Measurements from ENCODE around the gene LYPLAL1. TPM values are rescaled to one million over a fixed set of nuclear protein-coding genes. Genes with fewer than 3 reads are reported as not detected.

The LYPLAL1 gene
- total RNA-seq, 4 donors from 2014 or later, result 12.2 to 18.9 (median 16.7) TPM

DNA sequence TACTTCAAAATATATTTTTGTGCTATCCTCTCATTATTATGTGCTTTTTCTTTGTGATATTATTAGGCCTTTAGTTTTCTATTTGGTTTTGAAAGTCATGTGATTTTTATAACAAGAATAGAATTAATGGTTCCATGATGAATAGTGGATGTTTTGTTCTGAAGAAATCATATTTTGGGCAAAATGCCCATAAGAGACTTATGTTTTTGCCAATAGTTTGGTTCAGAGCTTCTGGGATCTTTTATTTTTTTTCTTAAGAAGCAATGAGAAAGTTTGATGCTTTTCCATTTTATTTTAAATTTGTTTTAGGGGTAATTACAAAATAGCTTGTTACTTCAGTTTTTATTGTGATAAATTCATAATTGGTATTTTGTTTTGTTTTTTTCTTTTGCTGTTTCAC is 49.8 kb downstream of the LYPLAL1 start:
- no peak for DNase-seq
- intact Hi-C loops (cut with DNase I; ENCODE audit: low total_unique reads) (no loop called here), in situ Hi-C loops (cut with MboI; ENCODE audit: low pct_ligation_motif_present in 1 of 4, low pct_unique_long_range_greater_than_20kb in 1 of 4, low sequenced_read_pairs in 3 of 4) (no loop called here)
- Histone ChIP-seq H3K27me3 (no peaks in the 10 kb centered on the region), H3K36me3 (no peaks in the 10 kb centered on the region), H3K9me3 (no peaks in the 10 kb centered on the region), H3K27ac (no peak overlapping the region), H3K4me1 (no peaks in the 10 kb centered on the region), H3K4me3 (no peak overlapping the region)
- TF ChIP-seq POLR2AphosphoS5 (IDR thresholded peaks at IDR 0.05) (no peak), EP300 (IDR thresholded peaks at IDR 0.05; ENCODE audit: low read depth) (no peak), POLR2A (IDR thresholded peaks at IDR 0.05) (no peak)
- TF ChIP-seq, protein P1, sequence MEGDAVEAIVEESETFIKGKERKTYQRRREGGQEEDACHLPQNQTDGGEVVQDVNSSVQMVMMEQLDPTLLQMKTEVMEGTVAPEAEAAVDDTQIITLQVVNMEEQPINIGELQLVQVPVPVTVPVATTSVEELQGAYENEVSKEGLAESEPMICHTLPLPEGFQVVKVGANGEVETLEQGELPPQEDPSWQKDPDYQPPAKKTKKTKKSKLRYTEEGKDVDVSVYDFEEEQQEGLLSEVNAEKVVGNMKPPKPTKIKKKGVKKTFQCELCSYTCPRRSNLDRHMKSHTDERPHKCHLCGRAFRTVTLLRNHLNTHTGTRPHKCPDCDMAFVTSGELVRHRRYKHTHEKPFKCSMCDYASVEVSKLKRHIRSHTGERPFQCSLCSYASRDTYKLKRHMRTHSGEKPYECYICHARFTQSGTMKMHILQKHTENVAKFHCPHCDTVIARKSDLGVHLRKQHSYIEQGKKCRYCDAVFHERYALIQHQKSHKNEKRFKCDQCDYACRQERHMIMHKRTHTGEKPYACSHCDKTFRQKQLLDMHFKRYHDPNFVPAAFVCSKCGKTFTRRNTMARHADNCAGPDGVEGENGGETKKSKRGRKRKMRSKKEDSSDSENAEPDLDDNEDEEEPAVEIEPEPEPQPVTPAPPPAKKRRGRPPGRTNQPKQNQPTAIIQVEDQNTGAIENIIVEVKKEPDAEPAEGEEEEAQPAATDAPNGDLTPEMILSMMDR (IDR thresholded peaks at IDR 0.05), result no peak

DNA sequence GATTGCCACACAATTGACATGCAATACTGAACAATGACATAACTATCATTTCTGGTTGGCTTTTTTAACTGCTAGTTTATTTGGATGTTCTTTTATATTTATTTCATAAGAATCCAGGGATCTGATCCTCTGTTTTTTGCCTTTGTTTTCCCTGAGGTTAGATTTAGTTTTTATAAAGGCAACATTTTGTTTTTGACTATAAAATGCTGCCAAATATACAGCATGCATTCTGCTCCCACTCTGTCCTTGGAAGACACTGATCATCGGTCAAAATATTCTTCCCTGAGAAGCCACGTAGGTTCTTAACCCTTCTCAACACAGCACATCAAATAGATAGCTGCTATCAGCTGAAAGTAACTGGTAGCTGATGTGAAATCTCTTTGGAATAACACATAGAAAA is 52.5 kb downstream of the LYPLAL1 start:
- Histone ChIP-seq H3K4me1 (no peaks in the 10 kb centered on the region), H3K9me3 (no peaks in the 10 kb centered on the region), H3K36me3 (no peaks in the 10 kb centered on the region), H3K27me3 (no peaks in the 10 kb centered on the region), H3K27ac (no peak overlapping the region), H3K4me3 (no peak overlapping the region)
- 91 to 100% methylated on average over 2 of the region's 2 CpGs for WGBS, 2 donors (ENCODE audit: low coverage in 1 of 2)
- in situ Hi-C loops (cut with MboI; ENCODE audit: low pct_ligation_motif_present in 1 of 4, low pct_unique_long_range_greater_than_20kb in 1 of 4, low sequenced_read_pairs in 3 of 4), result no loop called here
- intact Hi-C loops (cut with DNase I; ENCODE audit: low total_unique reads), result no loop called here
- no peak for TF ChIP-seq POLR2A (IDR thresholded peaks at IDR 0.05)
- no peak for TF ChIP-seq EP300 (IDR thresholded peaks at IDR 0.05; ENCODE audit: low read depth)
- TF ChIP-seq, protein P1 (IDR thresholded peaks at IDR 0.05), result no peak
- no peak for TF ChIP-seq POLR2AphosphoS5 (IDR thresholded peaks at IDR 0.05)
- no peak for DNase-seq

DNA sequence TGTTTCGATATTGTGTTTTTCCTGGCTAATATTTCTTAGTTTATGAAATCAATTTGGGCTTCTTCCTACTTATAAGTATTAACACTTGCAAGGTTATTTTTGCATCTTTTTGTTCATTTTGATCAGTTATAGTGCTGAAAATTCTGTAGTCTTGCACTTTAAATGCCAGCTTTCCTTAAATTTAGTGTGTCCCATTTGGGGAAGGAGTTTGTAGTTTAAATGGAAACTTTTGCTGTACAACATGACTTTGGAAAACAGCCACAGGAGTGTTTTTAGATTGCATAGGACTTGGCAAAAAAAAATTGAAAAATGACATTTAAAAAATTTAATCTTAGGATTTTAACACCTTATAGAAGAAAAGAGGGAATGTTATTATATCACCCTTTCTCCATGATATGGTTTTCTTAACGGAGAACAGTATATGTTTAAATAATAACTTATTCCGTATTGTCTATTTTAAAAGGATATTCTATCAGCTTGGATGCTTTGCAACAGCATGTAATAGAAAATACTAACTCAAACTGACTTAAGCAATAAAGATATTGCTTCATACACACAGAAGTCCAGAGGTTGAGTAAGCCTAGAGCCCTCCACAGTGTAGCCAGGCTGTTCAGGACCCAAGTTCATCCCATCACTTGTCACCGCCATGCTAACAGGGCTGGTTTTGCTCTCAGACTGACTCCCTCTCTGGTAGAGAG is 53.8 kb downstream of the LYPLAL1 start:
- H3K27ac ChIP-seq, result no peak overlapping the region
- 64 to 87% methylated on average over 3 to 4 of the region's 4 CpGs for WGBS, 2 donors (ENCODE audit: low coverage in 1 of 2)
- no peaks in the 10 kb centered on the region for H3K27me3 ChIP-seq
- no peaks in the 10 kb centered on the region for H3K4me1 ChIP-seq
- intact Hi-C loops (cut with DNase I; ENCODE audit: low total_unique reads), result no loop called here
- no peak for TF ChIP-seq EP300 (IDR thresholded peaks at IDR 0.05; ENCODE audit: low read depth)
- TF ChIP-seq, protein P1 (IDR thresholded peaks at IDR 0.05), result no peak
- TF ChIP-seq POLR2A (IDR thresholded peaks at IDR 0.05), result no peak
- TF ChIP-seq POLR2AphosphoS5 (IDR thresholded peaks at IDR 0.05), result no peak
- no peak overlapping the region for H3K4me3 ChIP-seq
- H3K9me3 ChIP-seq, result no peaks in the 10 kb centered on the region
- H3K36me3 ChIP-seq, result no peaks in the 10 kb centered on the region
- no peak for DNase-seq
- in situ Hi-C loops (cut with MboI; ENCODE audit: low pct_ligation_motif_present in 1 of 4, low pct_unique_long_range_greater_than_20kb in 1 of 4, low sequenced_read_pairs in 3 of 4), result no loop called here

DNA sequence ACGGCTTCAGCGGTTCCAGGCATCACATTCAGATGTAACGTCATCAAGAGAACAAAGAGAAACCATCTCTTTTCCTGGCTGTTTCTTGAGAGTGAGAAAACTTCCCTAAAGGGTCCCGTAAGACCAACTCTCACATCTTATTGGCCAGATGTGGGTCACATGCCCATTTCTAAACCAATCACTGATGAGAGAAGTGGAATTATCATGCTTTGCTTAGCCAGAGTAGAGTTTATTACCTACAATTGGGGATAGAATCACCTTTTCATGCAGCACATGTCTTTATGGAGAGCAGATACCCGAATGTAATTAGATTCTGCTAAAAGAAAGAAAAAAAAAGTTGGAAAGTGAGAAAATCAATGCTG is 54.4 kb downstream of the LYPLAL1 start:
- in situ Hi-C loops (cut with MboI; ENCODE audit: low pct_ligation_motif_present in 1 of 4, low pct_unique_long_range_greater_than_20kb in 1 of 4, low sequenced_read_pairs in 3 of 4), result no loop called here
- Histone ChIP-seq H3K36me3 (no peaks in the 10 kb centered on the region), H3K9me3 (no peaks in the 10 kb centered on the region), H3K4me3 (no peak overlapping the region), H3K4me1 (no peaks in the 10 kb centered on the region), H3K27me3 (no peaks in the 10 kb centered on the region), H3K27ac (no peak overlapping the region)
- WGBS, 2 donors (ENCODE audit: low coverage in 1 of 2), result 97 to 100% methylated on average over 2 to 5 of the region's 5 CpGs
- intact Hi-C loops (cut with DNase I; ENCODE audit: low total_unique reads), result no loop called here
- DNase-seq, result no peak
- TF ChIP-seq POLR2A (IDR thresholded peaks at IDR 0.05) (no peak), EP300 (IDR thresholded peaks at IDR 0.05; ENCODE audit: low read depth) (no peak), POLR2AphosphoS5 (IDR thresholded peaks at IDR 0.05) (no peak)

DNA sequence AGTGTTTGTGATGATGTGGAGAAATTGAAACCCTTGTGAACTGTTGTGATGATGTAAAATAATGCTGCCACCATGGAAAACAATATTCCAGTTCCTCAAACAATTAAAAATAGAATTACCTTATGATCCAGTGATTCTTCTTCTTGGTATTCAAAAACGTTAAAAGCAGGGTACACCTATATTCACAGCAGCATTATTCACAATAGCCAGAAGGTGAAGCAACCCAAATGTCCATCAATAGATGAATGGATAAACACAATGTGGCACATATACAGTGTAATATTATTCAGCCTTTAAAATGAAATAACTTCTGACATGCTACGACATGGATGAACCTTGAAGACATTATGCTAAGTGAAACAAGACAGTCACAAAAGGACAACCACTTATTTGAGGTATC is 59.2 kb downstream of the LYPLAL1 start:
- H3K4me1 ChIP-seq, result no peaks in the 10 kb centered on the region
- 84 to 100% methylated on average over 1 to 2 of the region's 2 CpGs for whole genome bisulfite sequencing, 2 donors (ENCODE audit: low coverage in 1 of 2)
- H3K4me3 ChIP-seq, result no peak overlapping the region
- no peaks in the 10 kb centered on the region for H3K9me3 ChIP-seq
- no peaks in the 10 kb centered on the region for H3K36me3 ChIP-seq
- no peak for DNase-seq
- in situ Hi-C loops (cut with MboI; ENCODE audit: low pct_ligation_motif_present in 1 of 4, low pct_unique_long_range_greater_than_20kb in 1 of 4, low sequenced_read_pairs in 3 of 4), result no loop called here
- no peak overlapping the region for H3K27ac ChIP-seq
- intact Hi-C loops (cut with DNase I; ENCODE audit: low total_unique reads), result no loop called here
- no peak for TF ChIP-seq POLR2A (IDR thresholded peaks at IDR 0.05)
- no peak for TF ChIP-seq POLR2AphosphoS5 (IDR thresholded peaks at IDR 0.05)
- TF ChIP-seq, protein P1 (IDR thresholded peaks at IDR 0.05), result no peak
- no peak for TF ChIP-seq EP300 (IDR thresholded peaks at IDR 0.05; ENCODE audit: low read depth)
- no peaks in the 10 kb centered on the region for H3K27me3 ChIP-seq
